Small intestine (tissue), 7 donors: ENCODE data around the gene GSTA3. TPM values are rescaled to one million over a fixed set of nuclear protein-coding genes. Genes with fewer than 3 reads are reported as not detected.
A peak's percentile ranks its signal among the peaks of the same experiment; 100 is the strongest.
"Not testable (repeated sequence)": the region's sequence is repeated elsewhere in the genome, so short reads cannot be mapped to it uniquely, and the experiment has no call there.

Experiments
- DNase-seq, 2 donors: peaks; one replicate each; pipeline versions ENCODE4 v3.0.0 to v3.0.0-alpha.2; 2013
- FAIRE-seq: peaks from 2 replicates; lab custom pipeline; 2012; peaks lifted over from hg19 to GRCh38; lab: Jason Lieb, UNC
- H3K27ac ChIP-seq, 3 donors: one replicate each; pipeline ENCODE4 v1.5.1; 2013; ENCODE audit warnings: low read length in 2 of 3, mild to moderate bottlenecking in 2 of 3, control low read depth in 1 of 3, inconsistent platforms in 1 of 3, low read depth in 1 of 3, moderate library complexity in 1 of 3
- H3K27me3 ChIP-seq, 3 donors: one replicate each; pipeline ENCODE4 v1.6.1; 2013; ENCODE audit warnings: low read length in 3 of 3, inconsistent platforms in 1 of 3; ENCODE audit not compliant: control insufficient read depth in 3 of 3, insufficient read depth in 3 of 3
- H3K36me3 ChIP-seq, 3 donors: one replicate each; pipeline ENCODE4 v1.6.1; 2013; ENCODE audit warnings: low read length in 3 of 3, inconsistent platforms in 1 of 3, low read depth in 1 of 3, mild to moderate bottlenecking in 1 of 3, moderate library complexity in 1 of 3; ENCODE audit not compliant: control insufficient read depth in 3 of 3, insufficient read depth in 2 of 3
- H3K4me1 ChIP-seq, 3 donors: one replicate each; pipeline ENCODE4 v1.6.1; 2013; ENCODE audit warnings: low read length in 2 of 3, inconsistent platforms in 1 of 3, low read depth in 1 of 3, mild to moderate bottlenecking in 1 of 3, moderate library complexity in 1 of 3; ENCODE audit not compliant: control insufficient read depth in 3 of 3, insufficient read depth in 2 of 3
- H3K4me3 ChIP-seq, 3 donors: one replicate each; pipeline ENCODE4 v1.5.1; 2013; ENCODE audit warnings: low read length in 3 of 3, control low read depth in 1 of 3, inconsistent platforms in 1 of 3, low read depth in 1 of 3, mild to moderate bottlenecking in 1 of 3, moderate library complexity in 1 of 3
- H3K9me3 ChIP-seq, 2 donors: one replicate each; pipeline ENCODE4 v1.6.1; 2013; ENCODE audit warnings: low read depth in 1 of 2, low read length in 1 of 2; ENCODE audit not compliant: control insufficient read depth in 2 of 2, insufficient read depth in 1 of 2
- WGBS, 3 donors: extraction: QIAGEN DNeasy Blood & Tissue Kit; methylation state at CpG; one replicate each; pipeline ENCODE4 v1.1.7; 2013; 5-methylcytosine and 5-hydroxymethylcytosine counted together
- polyA plus RNA-seq, 4 donors: library from polyadenylated mRNA; stranded (reverse) in 3 of 4; unstranded in 1 of 4; fragments of 200-250 nt in 3 of 4; fragments of 120-200 nt in 1 of 4; gene quantifications; one replicate each; pipeline versions ENCODE4 v1.2.1 to v1.2.3, GENCODE V29; 2013
- donor health status: healthy with polysubstance abuse.
- donor health status: control.
- donor health status: control.
- donor health status: Bipolar disorder and iron deficiency.
- donor health status: healthy.

The GSTA3 gene
- polyA plus RNA-seq, 4 donors = not detected

DNA sequence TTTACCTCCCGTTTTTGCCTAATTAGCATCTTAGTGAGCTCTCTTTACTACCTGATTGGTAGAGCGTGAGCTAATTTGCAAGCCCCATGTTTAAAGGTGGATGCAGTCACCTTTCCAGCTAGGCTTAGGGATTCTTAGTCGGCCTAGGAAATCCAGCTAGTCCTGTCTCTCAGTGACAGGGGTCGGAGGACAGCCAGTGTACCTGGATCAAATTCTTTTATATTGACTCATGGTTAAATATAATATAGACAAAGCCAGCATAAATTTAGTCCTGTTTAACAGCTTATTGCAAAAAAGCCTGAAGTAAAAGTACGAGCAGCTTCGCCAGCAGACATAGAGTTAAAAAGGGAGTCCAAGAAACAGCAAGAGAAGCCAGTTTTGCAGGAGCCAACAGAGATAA is 12.2 kb upstream of the GSTA3 start:
- 91 to 95% (median 94%) methylated on average over 6 of the region's 6 CpGs for WGBS, 3 donors
- no peak overlapping the region for H3K4me3 ChIP-seq
- H3K27me3 ChIP-seq = no peaks in the 10 kb centered on the region
- H3K9me3 ChIP-seq = no peaks in the 10 kb centered on the region
- H3K4me1 ChIP-seq = no peaks in the 10 kb centered on the region
- H3K27ac ChIP-seq = no peak overlapping the region
- no peaks in the 10 kb centered on the region for H3K36me3 ChIP-seq
- DNase-seq (no peak), FAIRE-seq (no peak)

DNA sequence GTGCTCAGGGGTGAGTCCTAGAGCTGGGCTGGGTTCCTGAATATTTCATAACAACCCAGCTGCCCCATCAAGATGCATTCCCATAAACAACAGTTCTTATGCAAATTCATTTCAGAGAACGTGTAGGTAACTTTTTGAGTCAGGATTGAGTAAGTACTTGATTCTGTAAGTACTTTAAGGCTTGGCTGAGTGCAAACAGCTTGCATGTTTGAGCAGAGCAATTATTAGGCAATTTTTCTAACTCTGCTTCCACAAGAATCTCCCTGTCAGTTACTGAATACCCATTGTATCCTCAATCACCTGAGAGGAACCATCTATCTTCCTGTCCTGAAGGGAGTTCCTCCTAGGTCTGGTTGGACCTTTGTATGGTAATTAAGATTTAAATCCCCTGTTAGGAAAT is 10.0 kb upstream of the GSTA3 start:
- not testable (repeated sequence) for H3K4me3 ChIP-seq, FAIRE-seq, H3K27me3 ChIP-seq, H3K27ac ChIP-seq, H3K36me3 ChIP-seq, H3K9me3 ChIP-seq, H3K4me1 ChIP-seq, DNase-seq
- WGBS, 3 donors = 36 to 40% (median 38%) methylated on average over 1 of the region's 1 CpG

DNA sequence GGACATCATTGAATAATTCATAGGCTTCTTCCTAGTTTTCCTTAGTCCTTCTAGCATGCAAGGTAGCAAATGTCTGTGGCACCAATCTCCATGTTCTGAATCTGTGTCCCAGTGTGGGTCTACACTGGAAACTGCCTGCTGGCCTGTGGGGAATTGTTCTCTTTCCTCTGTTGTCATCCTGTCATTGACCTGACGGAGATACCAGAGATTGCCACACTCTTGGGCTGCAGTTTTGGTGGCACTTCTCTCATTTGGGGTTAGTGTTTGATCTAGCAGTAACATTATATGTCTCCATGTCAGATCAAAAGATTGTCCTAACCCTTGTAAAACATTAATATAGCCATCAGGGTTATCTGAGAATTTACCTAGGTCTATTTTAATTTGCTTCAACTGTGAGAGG is 9.3 kb upstream of the GSTA3 start:
- H3K36me3 ChIP-seq, DNase-seq, H3K9me3 ChIP-seq, FAIRE-seq, H3K4me3 ChIP-seq, H3K4me1 ChIP-seq, H3K27ac ChIP-seq, H3K27me3 ChIP-seq: not testable (repeated sequence)
- WGBS, 3 donors = 83 to 95% (median 87%) methylated on average over 1 of the region's 1 CpG

- H3K36me3 ChIP-seq, H3K9me3 ChIP-seq, H3K27ac ChIP-seq, H3K4me3 ChIP-seq, H3K4me1 ChIP-seq, FAIRE-seq, H3K27me3 ChIP-seq: not testable (repeated sequence)
- 52 to 61% (median 54%) methylated on average over 9 of the region's 9 CpGs for WGBS, 3 donors
- peak in 1 of 2 donors; percentile 23 for DNase-seq
These were observed 8.7 kb upstream of the GSTA3 start for GRCh38 chr6:52918027-52918686.

- H3K36me3 ChIP-seq = no peaks in the 10 kb centered on the region
- no peak overlapping the region for H3K4me3 ChIP-seq
- DNase-seq (no peak), FAIRE-seq (no peak)
- H3K9me3 ChIP-seq = peaks cover 0 to 8% of the 10 kb centered on the region in 2 donors
- H3K4me1 ChIP-seq = no peaks in the 10 kb centered on the region
- H3K27ac ChIP-seq = no peak overlapping the region
- H3K27me3 ChIP-seq = no peaks in the 10 kb centered on the region
These were observed 5.0 kb upstream of the GSTA3 start for GRCh38 chr6:52914516-52914915.

GRCh38 chr6:52910091-52910490 is 593 bp upstream of the GSTA3 start:
- no peak overlapping the region for H3K4me3 ChIP-seq

DNA sequence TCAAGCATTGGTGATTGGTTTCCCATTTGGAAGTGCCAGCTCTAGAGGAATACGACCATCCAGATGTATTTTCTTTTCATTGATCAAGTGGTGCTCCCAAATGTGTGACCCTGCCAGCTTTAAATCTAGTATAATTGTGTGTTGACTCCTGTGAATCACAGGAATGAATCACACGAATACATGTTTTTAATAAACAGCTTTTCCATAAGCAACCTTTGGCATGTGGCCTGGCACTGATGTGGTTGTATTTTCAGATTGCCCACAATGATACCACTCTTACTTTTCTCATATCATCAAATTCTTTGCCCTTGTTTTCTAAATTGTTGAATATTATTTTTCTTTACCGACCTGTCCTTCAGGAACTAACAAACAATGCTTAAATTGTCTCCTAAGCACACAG is 367 bp downstream of the GSTA3 start:
- Histone ChIP-seq H3K36me3 (no peaks in the 10 kb centered on the region), H3K27me3 (no peaks in the 10 kb centered on the region), H3K27ac (no peak overlapping the region), H3K9me3 (no peaks in the 10 kb centered on the region), H3K4me1 (peaks cover 0 to 2% (median 0%) of the 10 kb centered on the region in 3 donors), H3K4me3 (no peak overlapping the region)
- FAIRE-seq (no peak), DNase-seq (no peak)
- WGBS, 3 donors = 74 to 77% (median 77%) methylated on average over 3 of the region's 3 CpGs

More at GRCh38 chr6:52910091-52910490, 593 bp upstream of the GSTA3 start:
- Histone ChIP-seq H3K9me3 (peaks cover 0 to 8% of the 10 kb centered on the region in 2 donors), H3K36me3 (no peaks in the 10 kb centered on the region), H3K27ac (no peak overlapping the region), H3K4me1 (peaks cover 0 to 2% (median 0%) of the 10 kb centered on the region in 3 donors), H3K27me3 (no peaks in the 10 kb centered on the region)
- no peak for FAIRE-seq
- 78 to 92% (median 85%) methylated on average over 4 of the region's 4 CpGs for WGBS, 3 donors
- DNase-seq = no peak

GRCh38 chr6:52908526-52908925 is 972 bp downstream of the GSTA3 start:
- no peak for DNase-seq
- no peak for FAIRE-seq
- Histone ChIP-seq H3K27ac (no peak overlapping the region), H3K4me3 (no peak overlapping the region), H3K27me3 (no peaks in the 10 kb centered on the region), H3K4me1 (peaks cover 0 to 2% (median 0%) of the 10 kb centered on the region in 3 donors), H3K36me3 (no peaks in the 10 kb centered on the region), H3K9me3 (no peaks in the 10 kb centered on the region)
- WGBS, 3 donors = 46 to 65% (median 49%) methylated on average over 2 of the region's 2 CpGs
